Measurements from ENCODE around the gene NEU3. TPM values are rescaled to one million over a fixed set of nuclear protein-coding genes. Genes with fewer than 3 reads are reported as not detected.
"Not testable (repeated sequence)": the region's sequence is repeated elsewhere in the genome, so short reads cannot be mapped to it uniquely, and the experiment has no call there.

The NEU3 gene
- total RNA-seq, 1 donor, result 11.2 TPM

- TF ChIP-seq CTCF (IDR thresholded peaks at IDR 0.05; ENCODE audit: insufficient read depth, low read depth, low read length), result no peak
- DNase-seq (ENCODE audit: low read depth), result no peak
- no peak overlapping the region for H3K4me3 ChIP-seq (ENCODE audit: low read depth, low read length)
Observed at GRCh38 chr11:74957937-74958629, 30.6 kb upstream of the NEU3 start.

- not testable (repeated sequence) for DNase-seq (ENCODE audit: low read depth); H3K4me3 ChIP-seq (ENCODE audit: low read depth, low read length)
Observed at GRCh38 chr11:74960128-74960527, 28.6 kb upstream of the NEU3 start.

- no peak for TF ChIP-seq CTCF (IDR thresholded peaks at IDR 0.05; ENCODE audit: insufficient read depth, low read depth, low read length)
- no peak overlapping the region for H3K4me3 ChIP-seq (ENCODE audit: low read depth, low read length)
- DNase-seq (ENCODE audit: low read depth), result no peak
Observed at GRCh38 chr11:74966651-74967050, 22.1 kb upstream of the NEU3 start.

- no peak overlapping the region for H3K4me3 ChIP-seq (ENCODE audit: low read depth, low read length)
- DNase-seq (ENCODE audit: low read depth), result no peak
- TF ChIP-seq CTCF (IDR thresholded peaks at IDR 0.05; ENCODE audit: insufficient read depth, low read depth, low read length), result no peak
Observed at GRCh38 chr11:74970852-74971395, 17.8 kb upstream of the NEU3 start.

DNA sequence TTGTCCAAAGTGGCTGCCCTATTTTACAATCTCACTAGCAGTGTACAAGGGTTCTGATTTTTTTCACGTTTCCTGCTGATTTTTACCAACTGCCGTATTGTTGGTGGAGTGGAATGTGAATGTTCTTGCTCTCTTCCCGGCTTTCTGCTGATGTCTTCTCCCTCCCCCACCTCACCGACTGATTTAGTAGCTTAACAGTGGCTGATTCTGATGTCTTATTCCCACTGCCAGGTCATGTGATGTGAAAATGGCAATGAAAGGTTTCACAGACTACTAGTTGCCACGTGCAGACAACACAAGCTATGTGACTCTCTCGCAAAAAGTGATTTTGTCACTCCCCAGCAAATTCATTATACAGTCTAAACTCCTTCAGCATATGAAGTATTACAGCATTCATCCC, 17.3 kb upstream of the NEU3 start:
- no peak for TF ChIP-seq CTCF (IDR thresholded peaks at IDR 0.05; ENCODE audit: insufficient read depth, low read depth, low read length)
- no peak overlapping the region for H3K4me3 ChIP-seq (ENCODE audit: low read depth, low read length)
- no peak for DNase-seq (ENCODE audit: low read depth)

- no peak for DNase-seq (ENCODE audit: low read depth)
- H3K4me3 ChIP-seq (ENCODE audit: low read depth, low read length), result no peak overlapping the region
- TF ChIP-seq CTCF (IDR thresholded peaks at IDR 0.05; ENCODE audit: insufficient read depth, low read depth, low read length), result no peak
Observed at GRCh38 chr11:74978041-74978440, 10.7 kb upstream of the NEU3 start.

DNA sequence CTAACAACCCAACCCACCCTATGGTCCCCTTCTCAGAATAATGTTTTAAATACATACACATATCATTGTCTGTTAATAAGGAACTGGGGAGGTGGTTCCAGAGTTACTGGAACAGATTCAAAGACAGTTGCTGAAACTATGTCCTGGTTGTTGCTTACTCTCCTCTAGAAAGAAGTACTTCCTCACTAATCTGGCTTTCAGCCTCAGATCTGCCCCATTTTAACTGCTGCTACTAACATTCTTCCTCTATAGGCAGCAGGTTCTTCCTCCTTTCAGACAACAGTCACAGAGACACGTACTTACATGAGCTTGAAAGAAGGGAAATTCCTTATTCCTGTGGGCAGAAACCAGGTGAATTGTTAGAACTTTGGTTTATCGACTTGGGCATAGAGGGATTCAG, 8.1 kb upstream of the NEU3 start:
- no peak for DNase-seq (ENCODE audit: low read depth)
- H3K4me3 ChIP-seq (ENCODE audit: low read depth, low read length), result no peak overlapping the region

More for the DNA sequence above, 8.1 kb upstream of the NEU3 start:
- no peak for TF ChIP-seq CTCF (IDR thresholded peaks at IDR 0.05; ENCODE audit: insufficient read depth, low read depth, low read length)
